ENCODE results near the gene NFASC.

Gene NFASC

GRCh38 chr1:204871405-204872037, 859 bp downstream of the NFASC start:
- H3K27ac Mint-ChIP-seq: no peak overlapping the region
- peaks cover 1% of the 10 kb centered on the region for H3K27me3 Mint-ChIP-seq
- ATAC-seq (peak; percentile 27), DNase-seq (no peak)
- no peaks in the 10 kb centered on the region for H3K9me3 Mint-ChIP-seq
- H3K4me1 Mint-ChIP-seq: no peaks in the 10 kb centered on the region
- H3K4me3 Mint-ChIP-seq: no peak overlapping the region
- H3K36me3 Mint-ChIP-seq (ENCODE audit: low read depth): no peaks in the 10 kb centered on the region

GRCh38 chr1:204872262-204872881, 1.7 kb downstream of the NFASC start:
- Mint-ChIP-seq H3K36me3 (ENCODE audit: low read depth) (no peaks in the 10 kb centered on the region), H3K27me3 (peaks cover 2% of the 10 kb centered on the region)

GRCh38 chr1:204873176-204873575, 2.5 kb downstream of the NFASC start:
- H3K9me3 Mint-ChIP-seq: no peaks in the 10 kb centered on the region
- H3K27ac Mint-ChIP-seq: no peak overlapping the region
- no peak overlapping the region for H3K4me3 Mint-ChIP-seq
- ATAC-seq (no peak), DNase-seq (no peak)
- no peaks in the 10 kb centered on the region for H3K4me1 Mint-ChIP-seq
- peaks cover 9% of the 10 kb centered on the region for H3K27me3 Mint-ChIP-seq
- no peaks in the 10 kb centered on the region for H3K36me3 Mint-ChIP-seq (ENCODE audit: low read depth)

More at GRCh38 chr1:204872262-204872881, 1.7 kb downstream of the NFASC start:
- Mint-ChIP-seq H3K4me1 (no peaks in the 10 kb centered on the region), H3K9me3 (no peaks in the 10 kb centered on the region), H3K27ac (no peak overlapping the region), H3K4me3 (no peak overlapping the region)
- ATAC-seq: peak; percentile 26
- DNase-seq: no peak

- Mint-ChIP-seq H3K27me3 (peaks cover 9% of the 10 kb centered on the region), H3K9me3 (no peaks in the 10 kb centered on the region), H3K4me3 (no peak overlapping the region), H3K36me3 (ENCODE audit: low read depth) (no peaks in the 10 kb centered on the region), H3K4me1 (no peaks in the 10 kb centered on the region), H3K27ac (no peak overlapping the region)
- DNase-seq (no peak), ATAC-seq (no peak)
Measured at GRCh38 chr1:204873714-204874113, 3.1 kb downstream of the NFASC start.

GRCh38 chr1:204874274-204874673, 3.6 kb downstream of the NFASC start:
- no peak overlapping the region for H3K27ac Mint-ChIP-seq
- H3K27me3 Mint-ChIP-seq: peaks cover 9% of the 10 kb centered on the region
- no peak overlapping the region for H3K4me3 Mint-ChIP-seq
- no peaks in the 10 kb centered on the region for H3K4me1 Mint-ChIP-seq
- ATAC-seq (no peak), DNase-seq (no peak)
- H3K36me3 Mint-ChIP-seq (ENCODE audit: low read depth): no peaks in the 10 kb centered on the region
- no peaks in the 10 kb centered on the region for H3K9me3 Mint-ChIP-seq

GRCh38 chr1:204875255-204875654, 4.6 kb downstream of the NFASC start:
- Mint-ChIP-seq H3K36me3 (ENCODE audit: low read depth) (no peaks in the 10 kb centered on the region), H3K4me3 (no peak overlapping the region), H3K27ac (no peak overlapping the region), H3K4me1 (no peaks in the 10 kb centered on the region), H3K9me3 (no peaks in the 10 kb centered on the region), H3K27me3 (peaks cover 9% of the 10 kb centered on the region)
- no peak for DNase-seq
- no peak for ATAC-seq

GRCh38 chr1:204878621-204879234, 8.1 kb downstream of the NFASC start:
- H3K36me3 Mint-ChIP-seq (ENCODE audit: low read depth): no peaks in the 10 kb centered on the region
- H3K4me1 Mint-ChIP-seq: no peaks in the 10 kb centered on the region
- DNase-seq (no peak), ATAC-seq (no peak)
- no peak overlapping the region for H3K4me3 Mint-ChIP-seq
- peaks cover 9% of the 10 kb centered on the region for H3K27me3 Mint-ChIP-seq
- no peaks in the 10 kb centered on the region for H3K9me3 Mint-ChIP-seq
- no peak overlapping the region for H3K27ac Mint-ChIP-seq

- H3K4me1 Mint-ChIP-seq: no peaks in the 10 kb centered on the region
- peaks cover 9% of the 10 kb centered on the region for H3K27me3 Mint-ChIP-seq
- no peak overlapping the region for H3K4me3 Mint-ChIP-seq
- no peaks in the 10 kb centered on the region for H3K9me3 Mint-ChIP-seq
- ATAC-seq (peak; percentile 7), DNase-seq (no peak)
- no peaks in the 10 kb centered on the region for H3K36me3 Mint-ChIP-seq (ENCODE audit: low read depth)
- no peak overlapping the region for H3K27ac Mint-ChIP-seq
Measured at GRCh38 chr1:204879351-204879750, 8.7 kb downstream of the NFASC start.

- Mint-ChIP-seq H3K27me3 (peaks cover 9% of the 10 kb centered on the region), H3K36me3 (ENCODE audit: low read depth) (no peaks in the 10 kb centered on the region), H3K9me3 (no peaks in the 10 kb centered on the region), H3K4me3 (no peak overlapping the region), H3K27ac (no peak overlapping the region), H3K4me1 (no peaks in the 10 kb centered on the region)
- DNase-seq (no peak), ATAC-seq (no peak)
Measured at GRCh38 chr1:204880906-204881305, 10.2 kb downstream of the NFASC start.

- H3K4me1 Mint-ChIP-seq: no peaks in the 10 kb centered on the region
- ATAC-seq (no peak), DNase-seq (no peak)
- no peak overlapping the region for H3K27ac Mint-ChIP-seq
- peaks cover 9% of the 10 kb centered on the region for H3K27me3 Mint-ChIP-seq
- no peaks in the 10 kb centered on the region for H3K9me3 Mint-ChIP-seq
- H3K4me3 Mint-ChIP-seq: no peak overlapping the region
- no peaks in the 10 kb centered on the region for H3K36me3 Mint-ChIP-seq (ENCODE audit: low read depth)
Measured at GRCh38 chr1:204882479-204882878, 11.8 kb downstream of the NFASC start.

GRCh38 chr1:204883405-204883804, 12.7 kb downstream of the NFASC start:
- H3K9me3 Mint-ChIP-seq: no peaks in the 10 kb centered on the region
- H3K4me3 Mint-ChIP-seq: no peak overlapping the region
- no peaks in the 10 kb centered on the region for H3K36me3 Mint-ChIP-seq (ENCODE audit: low read depth)
- no peak overlapping the region for H3K27ac Mint-ChIP-seq
- ATAC-seq (no peak), DNase-seq (no peak)
- H3K4me1 Mint-ChIP-seq: no peaks in the 10 kb centered on the region
- H3K27me3 Mint-ChIP-seq: peaks cover 6% of the 10 kb centered on the region

- Mint-ChIP-seq H3K27ac (no peak overlapping the region), H3K4me1 (no peaks in the 10 kb centered on the region), H3K27me3 (peaks cover 6% of the 10 kb centered on the region), H3K4me3 (no peak overlapping the region), H3K36me3 (ENCODE audit: low read depth) (no peaks in the 10 kb centered on the region), H3K9me3 (no peaks in the 10 kb centered on the region)
- ATAC-seq (no peak), DNase-seq (no peak)
Measured at GRCh38 chr1:204885288-204885711, 14.6 kb downstream of the NFASC start.

- Mint-ChIP-seq H3K27ac (no peak overlapping the region), H3K4me1 (no peaks in the 10 kb centered on the region), H3K27me3 (peaks cover 6% of the 10 kb centered on the region), H3K9me3 (no peaks in the 10 kb centered on the region), H3K4me3 (no peak overlapping the region), H3K36me3 (ENCODE audit: low read depth) (no peaks in the 10 kb centered on the region)
- no peak for DNase-seq
- no peak for ATAC-seq
Measured at GRCh38 chr1:204885790-204886189, 15.1 kb downstream of the NFASC start.

GRCh38 chr1:204887846-204888245, 17.2 kb downstream of the NFASC start:
- Mint-ChIP-seq H3K36me3 (ENCODE audit: low read depth) (no peaks in the 10 kb centered on the region), H3K27me3 (peaks cover 6% of the 10 kb centered on the region), H3K27ac (no peak overlapping the region), H3K4me1 (no peaks in the 10 kb centered on the region), H3K4me3 (no peak overlapping the region), H3K9me3 (no peaks in the 10 kb centered on the region)
- ATAC-seq (no peak), DNase-seq (no peak)

GRCh38 chr1:204888294-204888693, 17.6 kb downstream of the NFASC start:
- no peak for DNase-seq
- ATAC-seq: no peak
- Mint-ChIP-seq H3K4me3 (no peak overlapping the region), H3K27ac (no peak overlapping the region), H3K36me3 (ENCODE audit: low read depth) (no peaks in the 10 kb centered on the region), H3K4me1 (no peaks in the 10 kb centered on the region), H3K27me3 (peaks cover 6% of the 10 kb centered on the region), H3K9me3 (no peaks in the 10 kb centered on the region)
